Spleen (tissue), 11 donors: ENCODE results near the gene URM1. TPM values are rescaled to one million over a fixed set of nuclear protein-coding genes. Genes with fewer than 3 reads are reported as not detected.

Experiments used
- DNase-seq: peaks from one replicate; pipeline ENCODE4 v3.0.0-alpha.2; 2020
- H3K27ac ChIP-seq, 8 donors: fragments of 200-600 bp; sonication (generic) in 7 of 8; 1 replicate in 4 of 8; 2 replicates in 4 of 8; pipeline versions ENCODE4 v1.5.0 to v1.8.0; 2016 to 2021; ENCODE audit warnings: inconsistent platforms in 4 of 8, mild to moderate bottlenecking in 4 of 8, moderate library complexity in 1 of 8
- H3K27me3 ChIP-seq, 7 donors: fragments of 200-600 bp; sonication (generic) in 6 of 7; replicated peaks in 1 of 7; 1 replicate in 4 of 7; 2 replicates in 3 of 7; pipeline versions ENCODE4 v1.5.0 to v1.8.0; 2016 to 2021; ENCODE audit warnings: inconsistent platforms in 3 of 7, mild to moderate bottlenecking in 1 of 7
- H3K36me3 ChIP-seq, 6 donors: fragments of 200-600 bp; sonication (generic) in 5 of 6; 1 replicate in 4 of 6; 2 replicates in 2 of 6; pipeline versions ENCODE4 v1.5.0 to v1.8.0; 2016 to 2021; ENCODE audit warnings: inconsistent platforms in 2 of 6
- H3K4me1 ChIP-seq, 6 donors: fragments of 200-600 bp; sonication (generic) in 5 of 6; 1 replicate in 3 of 6; 2 replicates in 3 of 6; pipeline versions ENCODE4 v1.5.0 to v1.8.0; 2016 to 2021; ENCODE audit warnings: inconsistent platforms in 3 of 6
- H3K4me3 ChIP-seq, 8 donors: fragments of 200-600 bp; sonication (generic) in 7 of 8; 1 replicate in 4 of 8; 2 replicates in 4 of 8; pipeline versions ENCODE4 v1.5.0 to v1.8.0; 2016 to 2021; ENCODE audit warnings: inconsistent platforms in 4 of 8, mild to moderate bottlenecking in 4 of 8, moderate library complexity in 2 of 8
- H3K9me3 ChIP-seq, 8 donors: fragments of 200-600 bp; sonication (generic) in 7 of 8; 1 replicate in 4 of 8; 2 replicates in 4 of 8; pipeline versions ENCODE4 v1.5.0 to v1.8.0; 2016 to 2021; ENCODE audit warnings: inconsistent platforms in 4 of 8
- POLR2A ChIP-seq, 3 donors: fragments of 450-650 bp; IDR thresholded peaks; one replicate each; pipeline ENCODE4 v1.5.1; 2017; ENCODE audit warnings: antibody characterized with exemption in 3 of 3, mild to moderate bottlenecking in 1 of 3
- POLR2AphosphoS5 ChIP-seq, 3 donors: sonication (generic); formaldehyde crosslinking; IDR thresholded peaks; one replicate each; pipeline ENCODE4 v1.5.1; 2017; ENCODE audit warnings: antibody characterized with exemption in 3 of 3
- WGBS, 5 donors: extraction: QIAGEN DNeasy Blood & Tissue Kit in 3 of 5; methylation state at CpG; one replicate each; pipeline versions ENCODE4 v1.1.5 to v1.1.7; 2013 to 2018; 5-methylcytosine and 5-hydroxymethylcytosine counted together
- intact Hi-C: fragments of 100-400 bp; cut with DNase I; formaldehyde crosslinking; loops from one replicate; pipeline ENCODE4 v1.15.0; 2023; ENCODE audit warnings: low total_unique reads
- polyA plus RNA-seq, 3 donors: library from polyadenylated mRNA; stranded (reverse); fragments of 200-250 nt; gene quantifications; one replicate each; pipeline ENCODE4 v1.2.1, GENCODE V29; 2013
- total RNA-seq, 7 donors: library from RNA; depleted of rRNA in 3 of 7; stranded (reverse); fragments of >200 nt in 3 of 7; fragmentation: NEBNext Ultra II Directional in 4 of 7; extraction: Animal tissue kit (Norgen Biotek cat#: 25700) in 4 of 7; gene quantifications; one replicate each; pipeline versions ENCODE4 v1.1.0 to v1.2.1, GENCODE V29; 2016 to 2021
- TF ChIP-seq, protein P1 (sequence below), 11 experiments: fragments of 200-600 bp in 7 of 11; fragments of 450-650 bp in 4 of 11; sonication (generic) in 4 of 11; IDR thresholded peaks in 8 of 11; conservative IDR thresholded peaks in 3 of 11; 1 replicate in 7 of 11; 2 replicates in 4 of 11; pipeline versions ENCODE4 v1.4.0 to v1.8.0; 2016 to 2021; ENCODE audit warnings: antibody characterized with exemption in 11 of 11, inconsistent platforms in 4 of 11, mild to moderate bottlenecking in 1 of 11
- donor health status: healthy with polysubstance abuse.
- donor health status: DM: no; HTN: no; CAD: no; lungs with moderate emphysema.
- donor health status: DM: no; HTN: no; CAD: no.
- donor health status: Bipolar disorder and iron deficiency.
- donor health status: healthy.
- donor health status: DM: no; HTN: no; CAD: no.
- donor health status: DM: yes; HTN: yes; CAD: no.

URM1 gene
- total and polyA plus RNA-seq, 10 donors = 28.1 to 58.1 (median 45.8) TPM

DNA sequence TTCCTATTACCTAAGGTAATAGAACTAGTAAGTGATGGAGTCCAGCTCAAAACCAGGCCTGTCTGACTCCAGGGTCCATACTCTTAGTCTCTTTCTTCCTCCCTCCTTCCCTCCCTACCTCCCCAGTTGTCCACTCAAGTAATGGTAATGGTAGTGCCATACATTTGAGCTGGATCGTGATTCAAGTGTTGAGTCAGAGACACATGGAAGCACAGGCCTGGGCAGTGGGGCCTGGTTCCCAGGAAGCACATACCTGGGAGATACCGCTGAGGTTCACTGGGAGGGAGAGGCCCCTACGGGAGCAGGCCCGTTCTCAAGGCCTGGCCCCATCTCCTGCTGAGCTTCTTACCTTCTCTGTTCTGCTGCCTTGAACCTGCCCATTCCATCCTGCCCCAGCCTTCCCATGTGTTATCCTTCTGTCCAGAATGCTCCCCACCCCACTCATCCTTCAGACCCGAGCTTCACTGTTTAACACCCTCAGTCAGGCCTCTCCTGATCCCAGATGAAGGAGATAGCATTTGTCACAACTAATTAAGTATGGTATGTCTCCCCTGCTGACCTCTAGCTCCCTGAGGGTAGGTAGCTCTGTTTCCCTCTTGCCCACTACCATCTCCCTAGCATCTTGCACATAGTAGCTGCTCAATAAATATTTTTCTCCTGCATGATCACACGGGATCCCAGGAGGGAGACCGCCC is 13.8 kb downstream of the URM1 start:
- 86 to 95% (median 92%) methylated on average over 7 of the region's 7 CpGs for WGBS, 5 donors
- no peak for DNase-seq

DNA sequence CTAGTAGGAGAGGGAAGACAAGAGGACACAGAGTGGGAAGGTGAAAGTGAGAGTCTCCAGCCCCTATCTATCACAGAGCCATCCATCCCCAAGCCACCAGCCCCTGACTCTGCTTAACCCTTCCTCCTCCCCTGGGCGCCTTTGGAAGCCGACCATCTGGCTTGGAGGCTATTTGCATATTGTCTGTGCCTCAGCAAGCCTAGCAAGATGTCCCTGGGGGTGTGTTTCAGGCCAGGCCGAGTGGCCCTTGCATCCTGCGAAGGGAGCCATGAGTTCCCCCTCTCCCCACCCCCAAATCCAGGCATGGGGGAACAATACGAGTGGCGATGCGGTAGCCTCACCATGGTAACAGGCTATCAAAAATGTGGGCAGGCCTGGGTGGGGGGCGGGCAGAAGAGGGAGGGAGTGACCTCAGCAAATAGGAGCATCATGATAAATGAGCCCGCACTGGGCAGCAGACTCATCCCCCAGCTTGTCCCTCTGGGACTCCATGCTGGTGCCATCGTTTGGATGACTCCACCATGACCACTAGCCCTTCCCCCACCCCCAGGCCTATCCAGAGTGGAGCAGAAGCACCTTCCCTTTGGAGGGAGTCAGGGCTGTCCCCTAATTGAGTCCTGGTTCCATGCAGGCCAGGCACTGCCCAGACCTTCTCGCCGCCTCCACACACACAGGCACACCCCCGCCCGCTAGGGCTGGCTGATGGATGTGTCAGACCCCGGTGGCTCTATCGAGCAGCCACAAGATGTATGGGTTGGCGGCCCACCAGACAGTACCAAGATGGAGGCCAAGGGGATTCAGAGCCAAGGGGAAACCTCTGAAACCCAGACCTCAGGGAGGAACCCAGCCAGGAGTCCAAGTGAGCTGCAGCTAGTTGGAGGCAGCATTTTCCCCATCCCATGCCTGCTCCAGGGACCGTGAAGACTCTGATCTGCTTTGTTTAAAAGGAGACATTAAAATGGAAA is 14.6 kb downstream of the URM1 start:
- WGBS, 5 donors = 80 to 89% (median 85%) methylated on average over 11 to 18 of the region's 18 CpGs
- Histone ChIP-seq H3K4me1 (peaks cover 0 to 15% (median 0%) of the 10 kb centered on the region in 6 donors), H3K36me3 (peaks cover 3 to 100% (median 75%) of the 10 kb centered on the region in 6 donors), H3K4me3 (no peak overlapping the region), H3K27ac (no peak overlapping the region), H3K9me3 (no peaks in the 10 kb centered on the region), H3K27me3 (no peaks in the 10 kb centered on the region)
- TF ChIP-seq POLR2A (IDR thresholded peaks at IDR 0.05) = no peak
- no peak for TF ChIP-seq POLR2AphosphoS5 (IDR thresholded peaks at IDR 0.05)
- intact Hi-C loops = no loop called here
- no peak for DNase-seq

More for the DNA sequence above, 13.8 kb downstream of the URM1 start:
- TF ChIP-seq POLR2A (IDR thresholded peaks at IDR 0.05) = no peak
- TF ChIP-seq POLR2AphosphoS5 (IDR thresholded peaks at IDR 0.05) = no peak
- TF ChIP-seq, protein P1, sequence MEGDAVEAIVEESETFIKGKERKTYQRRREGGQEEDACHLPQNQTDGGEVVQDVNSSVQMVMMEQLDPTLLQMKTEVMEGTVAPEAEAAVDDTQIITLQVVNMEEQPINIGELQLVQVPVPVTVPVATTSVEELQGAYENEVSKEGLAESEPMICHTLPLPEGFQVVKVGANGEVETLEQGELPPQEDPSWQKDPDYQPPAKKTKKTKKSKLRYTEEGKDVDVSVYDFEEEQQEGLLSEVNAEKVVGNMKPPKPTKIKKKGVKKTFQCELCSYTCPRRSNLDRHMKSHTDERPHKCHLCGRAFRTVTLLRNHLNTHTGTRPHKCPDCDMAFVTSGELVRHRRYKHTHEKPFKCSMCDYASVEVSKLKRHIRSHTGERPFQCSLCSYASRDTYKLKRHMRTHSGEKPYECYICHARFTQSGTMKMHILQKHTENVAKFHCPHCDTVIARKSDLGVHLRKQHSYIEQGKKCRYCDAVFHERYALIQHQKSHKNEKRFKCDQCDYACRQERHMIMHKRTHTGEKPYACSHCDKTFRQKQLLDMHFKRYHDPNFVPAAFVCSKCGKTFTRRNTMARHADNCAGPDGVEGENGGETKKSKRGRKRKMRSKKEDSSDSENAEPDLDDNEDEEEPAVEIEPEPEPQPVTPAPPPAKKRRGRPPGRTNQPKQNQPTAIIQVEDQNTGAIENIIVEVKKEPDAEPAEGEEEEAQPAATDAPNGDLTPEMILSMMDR (IDR thresholded peaks at IDR 0.05 in 8 of 11, conservative IDR thresholded peaks at IDR 0.05 in 3 of 11) = no peak
- H3K27ac ChIP-seq = no peak overlapping the region
- H3K4me3 ChIP-seq = no peak overlapping the region
- intact Hi-C loops = no loop called here
- H3K27me3 ChIP-seq = no peaks in the 10 kb centered on the region
- H3K36me3 ChIP-seq = peaks cover 3 to 100% (median 75%) of the 10 kb centered on the region in 6 donors
- H3K4me1 ChIP-seq = peaks cover 0 to 15% (median 0%) of the 10 kb centered on the region in 6 donors
- no peaks in the 10 kb centered on the region for H3K9me3 ChIP-seq

DNA sequence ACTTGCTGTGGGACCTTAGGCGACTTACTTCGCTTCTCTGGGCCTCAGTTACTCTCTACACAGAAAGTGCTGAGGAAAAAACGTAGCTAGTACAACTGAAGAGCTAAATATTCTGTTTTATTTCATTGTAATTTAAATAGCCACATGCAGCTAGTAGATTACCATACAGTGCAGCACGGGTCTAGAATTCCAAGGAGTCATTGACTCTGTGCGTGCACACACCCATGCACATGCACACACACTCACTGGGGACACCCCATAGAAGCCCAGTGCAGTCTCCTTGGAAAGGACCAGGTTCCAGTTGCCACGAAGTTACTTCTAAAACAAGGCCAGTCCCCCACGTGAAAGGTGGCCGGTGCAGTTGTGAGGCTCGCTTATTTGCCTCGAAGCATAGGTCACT is 17.0 kb downstream of the URM1 start:
- peaks cover 3 to 100% (median 78%) of the 10 kb centered on the region in 6 donors for H3K36me3 ChIP-seq
- 94 to 98% (median 95%) methylated on average over 10 of the region's 10 CpGs for WGBS, 5 donors
- H3K27ac ChIP-seq = no peak overlapping the region

DNA sequence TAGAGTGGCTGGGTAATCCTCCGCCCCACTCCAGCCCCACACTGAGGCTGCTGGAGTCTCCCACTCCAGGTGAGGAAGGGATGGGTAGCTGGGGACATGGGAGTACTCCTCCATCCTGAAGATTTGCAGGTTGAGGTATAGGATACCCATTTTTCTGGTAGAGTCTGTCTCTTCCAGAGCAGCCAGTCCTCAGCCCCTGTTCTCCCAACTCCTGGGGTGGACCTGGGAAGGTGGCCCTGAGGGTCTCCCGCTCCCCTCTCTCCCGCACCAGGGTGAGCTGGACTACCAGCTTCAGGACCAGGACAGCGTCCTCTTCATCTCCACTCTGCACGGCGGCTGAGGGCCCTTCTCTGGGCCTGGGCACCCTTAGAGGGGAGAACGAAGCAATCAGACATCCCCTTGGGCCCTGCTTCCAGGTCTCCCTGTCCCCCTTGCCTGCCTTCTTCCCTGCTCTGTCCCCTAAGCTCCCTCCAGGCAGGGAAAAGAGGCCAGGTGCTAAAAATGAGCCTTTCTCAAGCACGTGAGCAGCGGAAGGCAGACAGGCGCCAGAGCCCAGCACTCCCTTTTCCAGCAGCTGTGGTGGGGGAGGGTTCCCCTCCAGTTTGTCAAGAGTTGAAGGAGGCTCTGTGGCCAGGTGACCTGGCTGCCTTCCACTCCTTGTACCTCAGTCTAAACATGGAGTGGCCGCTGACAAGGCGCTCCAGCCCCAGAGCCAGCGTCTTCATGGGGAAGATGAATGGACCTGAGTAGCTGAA is 18.4 kb downstream of the URM1 start:
- no peak for DNase-seq
- Histone ChIP-seq H3K4me1 (peaks cover 0 to 4% (median 0%) of the 10 kb centered on the region in 6 donors), H3K9me3 (no peaks in the 10 kb centered on the region), H3K36me3 (peaks cover 3 to 95% (median 81%) of the 10 kb centered on the region in 6 donors), H3K27ac (no peak overlapping the region), H3K27me3 (no peaks in the 10 kb centered on the region), H3K4me3 (no peak overlapping the region)
- TF ChIP-seq POLR2AphosphoS5 (IDR thresholded peaks at IDR 0.05) = no peak
- TF ChIP-seq, protein P1 (IDR thresholded peaks at IDR 0.05 in 8 of 11, conservative IDR thresholded peaks at IDR 0.05 in 3 of 11) = no peak
- TF ChIP-seq POLR2A (IDR thresholded peaks at IDR 0.05) = no peak
- intact Hi-C loops = no loop called here
- 87 to 96% (median 93%) methylated on average over 11 to 13 of the region's 13 CpGs for WGBS, 5 donors

More for the DNA sequence above, 17.0 kb downstream of the URM1 start:
- no peak for DNase-seq
- intact Hi-C loops = no loop called here
- Histone ChIP-seq H3K4me1 (peaks cover 0 to 9% (median 0%) of the 10 kb centered on the region in 6 donors), H3K4me3 (no peak overlapping the region), H3K27me3 (no peaks in the 10 kb centered on the region), H3K9me3 (no peaks in the 10 kb centered on the region)
- no peak for TF ChIP-seq POLR2AphosphoS5 (IDR thresholded peaks at IDR 0.05)
- TF ChIP-seq, protein P1 (IDR thresholded peaks at IDR 0.05 in 8 of 11, conservative IDR thresholded peaks at IDR 0.05 in 3 of 11) = no peak
- TF ChIP-seq POLR2A (IDR thresholded peaks at IDR 0.05) = no peak
